ENCODE data around the gene SKIC2. TPM values are rescaled to one million over a fixed set of nuclear protein-coding genes. Genes with fewer than 3 reads are reported as not detected.
A peak's percentile ranks its signal among the peaks of the same experiment; 100 is the strongest.

The SKIC2 gene
- total RNA-seq, 1 donor from 2014 or later: 63.4 TPM

DNA sequence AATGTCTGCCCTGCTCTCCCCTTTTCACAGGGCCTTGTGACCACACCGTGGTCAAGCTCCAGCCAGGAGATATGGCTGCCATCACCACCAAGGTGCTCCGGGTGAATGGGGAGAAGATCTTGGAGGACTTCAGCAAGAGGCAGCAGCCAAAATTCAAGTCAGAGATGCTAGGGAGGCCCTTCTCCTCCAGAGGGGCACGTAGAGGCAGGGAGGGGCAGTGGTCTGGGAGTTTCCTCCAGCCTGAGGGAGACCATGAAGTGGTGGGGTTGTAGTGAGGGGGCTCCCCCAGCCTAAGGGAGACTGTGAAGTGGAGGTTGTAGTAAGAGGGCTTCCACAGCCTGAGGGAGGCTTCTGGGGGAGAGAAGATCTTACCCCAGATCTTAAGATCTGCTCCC lies 8.9 kb downstream of the SKIC2 start:
- TF ChIP-seq, protein P1, sequence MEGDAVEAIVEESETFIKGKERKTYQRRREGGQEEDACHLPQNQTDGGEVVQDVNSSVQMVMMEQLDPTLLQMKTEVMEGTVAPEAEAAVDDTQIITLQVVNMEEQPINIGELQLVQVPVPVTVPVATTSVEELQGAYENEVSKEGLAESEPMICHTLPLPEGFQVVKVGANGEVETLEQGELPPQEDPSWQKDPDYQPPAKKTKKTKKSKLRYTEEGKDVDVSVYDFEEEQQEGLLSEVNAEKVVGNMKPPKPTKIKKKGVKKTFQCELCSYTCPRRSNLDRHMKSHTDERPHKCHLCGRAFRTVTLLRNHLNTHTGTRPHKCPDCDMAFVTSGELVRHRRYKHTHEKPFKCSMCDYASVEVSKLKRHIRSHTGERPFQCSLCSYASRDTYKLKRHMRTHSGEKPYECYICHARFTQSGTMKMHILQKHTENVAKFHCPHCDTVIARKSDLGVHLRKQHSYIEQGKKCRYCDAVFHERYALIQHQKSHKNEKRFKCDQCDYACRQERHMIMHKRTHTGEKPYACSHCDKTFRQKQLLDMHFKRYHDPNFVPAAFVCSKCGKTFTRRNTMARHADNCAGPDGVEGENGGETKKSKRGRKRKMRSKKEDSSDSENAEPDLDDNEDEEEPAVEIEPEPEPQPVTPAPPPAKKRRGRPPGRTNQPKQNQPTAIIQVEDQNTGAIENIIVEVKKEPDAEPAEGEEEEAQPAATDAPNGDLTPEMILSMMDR (IDR thresholded peaks at IDR 0.05; ENCODE audit: unreplicated experiment): no peak
- H3K36me3 Mint-ChIP-seq (ENCODE audit: low read depth, unreplicated experiment): peaks cover 32% of the 10 kb centered on the region
- DNase-seq (ENCODE audit: low spot score): no peak
- H3K27me3 Mint-ChIP-seq (ENCODE audit: unreplicated experiment): peaks cover 6% of the 10 kb centered on the region
- H3K9me3 Mint-ChIP-seq (ENCODE audit: unreplicated experiment): no peaks in the 10 kb centered on the region
- peaks cover 4% of the 10 kb centered on the region for H3K4me1 Mint-ChIP-seq (ENCODE audit: unreplicated experiment)
- no peak overlapping the region for H3K27ac Mint-ChIP-seq (ENCODE audit: unreplicated experiment)
- H3K4me3 Mint-ChIP-seq (ENCODE audit: unreplicated experiment): peak overlapping the region; percentile 76

DNA sequence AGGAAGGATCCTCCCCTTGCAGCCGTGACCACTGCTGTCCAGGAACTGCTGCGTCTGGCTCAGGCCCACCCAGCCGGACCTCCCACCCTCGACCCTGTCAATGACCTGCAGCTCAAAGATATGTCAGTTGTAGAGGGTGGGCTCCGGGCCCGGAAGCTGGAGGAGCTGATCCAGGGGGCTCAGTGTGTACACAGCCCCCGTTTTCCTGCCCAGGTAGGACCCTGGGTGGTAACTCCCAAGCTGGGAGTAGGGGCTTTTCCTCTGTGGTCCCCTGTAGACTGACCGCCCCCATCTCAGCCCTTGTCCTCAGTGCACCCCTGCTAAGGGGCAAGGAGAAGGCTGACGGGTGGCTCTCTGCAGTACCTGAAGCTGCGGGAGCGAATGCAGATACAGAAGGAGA lies 9.4 kb downstream of the SKIC2 start:
- H3K27ac Mint-ChIP-seq (ENCODE audit: unreplicated experiment): no peak overlapping the region
- peaks cover 6% of the 10 kb centered on the region for H3K27me3 Mint-ChIP-seq (ENCODE audit: unreplicated experiment)
- no peak for DNase-seq (ENCODE audit: low spot score)
- peaks cover 8% of the 10 kb centered on the region for H3K4me1 Mint-ChIP-seq (ENCODE audit: unreplicated experiment)
- H3K4me3 Mint-ChIP-seq (ENCODE audit: unreplicated experiment): no peak overlapping the region
- TF ChIP-seq, protein P1 (IDR thresholded peaks at IDR 0.05; ENCODE audit: unreplicated experiment): no peak
- H3K9me3 Mint-ChIP-seq (ENCODE audit: unreplicated experiment): no peaks in the 10 kb centered on the region
- peaks cover 28% of the 10 kb centered on the region for H3K36me3 Mint-ChIP-seq (ENCODE audit: low read depth, unreplicated experiment)

DNA sequence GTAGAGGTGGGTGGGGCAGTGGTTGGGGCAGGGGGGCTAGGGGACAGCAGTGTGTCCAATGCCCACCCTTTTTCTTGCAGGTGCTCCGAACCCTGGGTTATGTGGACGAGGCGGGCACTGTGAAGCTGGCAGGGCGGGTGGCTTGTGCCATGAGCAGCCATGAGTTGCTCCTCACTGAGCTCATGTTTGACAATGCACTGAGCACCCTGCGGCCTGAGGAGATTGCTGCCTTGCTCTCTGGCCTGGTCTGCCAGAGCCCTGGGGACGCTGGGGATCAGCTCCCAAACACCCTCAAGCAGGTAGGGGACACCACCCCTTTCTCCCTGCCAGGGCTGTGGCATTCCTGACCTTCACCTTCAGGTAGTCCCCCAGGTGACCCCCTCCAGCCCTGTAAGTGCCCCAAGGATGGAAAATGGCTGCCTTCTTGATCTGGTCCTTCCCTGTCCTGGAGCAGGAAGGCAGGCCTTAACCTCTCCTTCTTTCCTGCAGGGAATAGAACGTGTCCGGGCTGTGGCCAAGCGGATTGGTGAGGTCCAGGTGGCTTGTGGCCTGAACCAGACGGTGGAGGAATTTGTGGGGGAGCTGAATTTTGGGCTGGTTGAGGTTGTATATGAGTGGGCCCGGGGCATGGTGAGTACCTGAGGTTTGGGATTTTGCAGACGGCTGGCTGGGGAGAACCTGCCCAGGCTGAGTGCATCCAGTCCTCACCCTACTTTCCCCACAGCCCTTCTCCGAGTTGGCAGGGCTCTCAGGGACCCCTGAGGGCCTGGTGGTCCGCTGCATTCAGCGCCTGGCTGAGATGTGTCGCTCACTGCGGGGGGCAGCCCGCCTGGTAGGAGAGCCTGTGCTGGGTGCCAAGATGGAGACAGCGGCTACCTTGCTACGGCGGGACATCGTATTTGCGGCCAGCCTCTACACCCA lies 10.1 kb downstream of the SKIC2 start:
- Mint-ChIP-seq H3K4me1 (ENCODE audit: unreplicated experiment) (peaks cover 10% of the 10 kb centered on the region), H3K4me3 (ENCODE audit: unreplicated experiment) (no peak overlapping the region), H3K27ac (ENCODE audit: unreplicated experiment) (no peak overlapping the region)

DNA sequence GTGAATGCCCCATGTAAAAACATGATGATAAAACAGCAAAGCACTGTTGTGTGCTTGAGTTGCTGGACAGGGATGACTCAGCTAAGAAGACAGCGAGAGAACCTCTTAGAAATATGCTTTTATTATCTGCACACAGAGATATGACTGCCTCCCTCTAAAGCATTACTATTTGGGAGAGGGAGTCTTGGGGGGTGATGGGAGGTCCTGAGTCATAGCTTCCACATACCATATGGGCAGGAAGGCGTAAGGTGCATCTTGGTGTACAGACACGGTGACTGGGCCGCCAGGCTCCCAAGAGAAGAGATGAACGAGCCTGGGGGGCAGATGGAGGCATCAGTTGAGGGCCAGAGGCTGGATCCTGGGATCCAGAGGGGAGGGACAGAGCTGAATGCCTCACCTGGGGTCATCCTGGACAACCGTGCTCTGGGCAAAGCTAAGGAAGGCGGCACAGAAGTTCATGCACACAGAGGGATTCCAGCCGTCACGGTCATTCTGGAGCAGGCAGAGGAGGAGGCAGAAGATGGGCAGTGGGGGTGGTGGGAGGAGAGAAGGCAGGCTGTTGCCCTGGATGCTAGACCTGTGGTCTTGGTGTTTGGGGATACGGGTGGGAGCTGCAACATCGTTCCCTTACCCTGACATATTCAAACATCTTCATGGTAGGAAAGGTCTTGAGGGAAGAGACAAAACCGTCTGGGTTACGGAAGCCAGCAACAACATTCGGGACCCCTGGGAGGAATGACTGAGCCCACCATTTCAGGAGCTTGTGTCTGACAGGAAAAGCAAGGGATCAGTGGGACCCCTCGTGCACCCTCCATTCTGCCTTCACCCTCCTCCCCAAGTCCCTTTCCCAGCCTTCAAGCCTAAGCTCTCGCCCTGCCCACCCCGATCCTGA lies 11.0 kb downstream of the SKIC2 start:
- no peaks in the 10 kb centered on the region for H3K9me3 Mint-ChIP-seq (ENCODE audit: unreplicated experiment)
- no peak for DNase-seq (ENCODE audit: low spot score)
- TF ChIP-seq, protein P1 (IDR thresholded peaks at IDR 0.05; ENCODE audit: unreplicated experiment): no peak
- peaks cover 28% of the 10 kb centered on the region for H3K36me3 Mint-ChIP-seq (ENCODE audit: low read depth, unreplicated experiment)
- H3K4me1 Mint-ChIP-seq (ENCODE audit: unreplicated experiment): peaks cover 10% of the 10 kb centered on the region
- H3K27ac Mint-ChIP-seq (ENCODE audit: unreplicated experiment): peak overlapping the region; percentile 52
- peaks cover 6% of the 10 kb centered on the region for H3K27me3 Mint-ChIP-seq (ENCODE audit: unreplicated experiment)
- peak overlapping the region; percentile 81 for H3K4me3 Mint-ChIP-seq (ENCODE audit: unreplicated experiment)

More for the DNA sequence above, 10.1 kb downstream of the SKIC2 start:
- no peak for DNase-seq (ENCODE audit: low spot score)
- no peaks in the 10 kb centered on the region for H3K9me3 Mint-ChIP-seq (ENCODE audit: unreplicated experiment)
- peaks cover 6% of the 10 kb centered on the region for H3K27me3 Mint-ChIP-seq (ENCODE audit: unreplicated experiment)
- peaks cover 26% of the 10 kb centered on the region for H3K36me3 Mint-ChIP-seq (ENCODE audit: low read depth, unreplicated experiment)
- TF ChIP-seq, protein P1 (IDR thresholded peaks at IDR 0.05; ENCODE audit: unreplicated experiment): no peak
